Left colon (tissue), 2 donors: Measurements from ENCODE around the gene DSP. TPM values are rescaled to one million over a fixed set of nuclear protein-coding genes. Genes with fewer than 3 reads are reported as not detected.

Experiments used
- ATAC-seq: fragments of 200-7000 bp; cut with Tn5 transposase; one replicate; pipeline ENCODE4 v1.9.1; 2020; ENCODE audit warnings: mild to moderate bottlenecking, moderate library complexity
- DNase-seq, 2 donors: peaks; one replicate each; pipeline ENCODE4 v3.0.0-alpha.2; 2020
- intact Hi-C, 2 donors: fragments of 100-400 bp; cut with DNase I in 1 of 2; cut with micrococcal nuclease in 1 of 2; formaldehyde crosslinking; loops; one replicate each; pipeline versions ENCODE4 v1.11.2 to v1.14.0; 2022; cut with DNase I, micrococcal nuclease
- total RNA-seq, 2 donors: library from RNA; stranded (reverse); fragmentation: NEBNext Ultra II Directional; extraction: Animal tissue kit (Norgen Biotek cat#: 25700); gene quantifications; one replicate each; pipeline ENCODE4 v1.2.1, GENCODE V29; 2021
- donor health status: DM: no; HTN: no; CAD: no.
- donor health status: DM: yes; HTN: yes; CAD: no.

Gene DSP
- total RNA-seq, 2 donors from 2014 or later = 213 to 249 TPM

GRCh38 chr6:7554533-7555275 lies 13.2 kb downstream of the DSP start:
- ATAC-seq (no peak), DNase-seq (no peak)
- intact Hi-C loops = no loop called here

GRCh38 chr6:7555671-7556070 lies 14.2 kb downstream of the DSP start:
- ATAC-seq = no peak
- intact Hi-C loops = no loop called here
- no peak for DNase-seq

GRCh38 chr6:7556394-7557106 lies 15.1 kb downstream of the DSP start:
- DNase-seq (no peak), ATAC-seq (no peak)
- intact Hi-C loops = no loop called here

- no peak for DNase-seq
Measured at GRCh38 chr6:7557652-7558051, 16.2 kb downstream of the DSP start.

GRCh38 chr6:7558781-7559180 lies 17.3 kb downstream of the DSP start:
- DNase-seq (no peak), ATAC-seq (no peak)
- intact Hi-C loops = no loop called here

More at GRCh38 chr6:7557652-7558051, 16.2 kb downstream of the DSP start:
- no peak for ATAC-seq
- intact Hi-C loops = no loop called here

- ATAC-seq = no peak
- intact Hi-C loops = no loop called here
- DNase-seq = no peak
Measured at GRCh38 chr6:7559196-7559595, 17.7 kb downstream of the DSP start.

- ATAC-seq (no peak), DNase-seq (no peak)
- intact Hi-C loops = no loop called here
Measured at GRCh38 chr6:7559651-7560385, 18.3 kb downstream of the DSP start.

- ATAC-seq (peak; percentile 90), DNase-seq (peak; percentile 75 to 89)
- intact Hi-C loops = no loop called here
Measured at GRCh38 chr6:7561153-7561964, 19.9 kb downstream of the DSP start.

- ATAC-seq = no peak
- DNase-seq = no peak
- intact Hi-C loops = no loop called here
Measured at GRCh38 chr6:7562769-7563168, 21.3 kb downstream of the DSP start.

GRCh38 chr6:7566107-7566506 lies 24.6 kb downstream of the DSP start:
- intact Hi-C loops = no loop called here
- no peak for ATAC-seq

GRCh38 chr6:7566617-7567173 lies 25.2 kb downstream of the DSP start:
- peak; percentile 22 for ATAC-seq
- intact Hi-C loops = no loop called here
- DNase-seq = no peak

More at GRCh38 chr6:7566107-7566506, 24.6 kb downstream of the DSP start:
- DNase-seq = no peak

GRCh38 chr6:7568021-7568420 lies 26.6 kb downstream of the DSP start:
- ATAC-seq = no peak
- intact Hi-C loops = no loop called here
- no peak for DNase-seq

GRCh38 chr6:7569082-7569481 lies 27.6 kb downstream of the DSP start:
- ATAC-seq = no peak
- no peak for DNase-seq
- intact Hi-C loops = no loop called here

GRCh38 chr6:7572213-7572943 lies 30.9 kb downstream of the DSP start:
- no peak for ATAC-seq
- intact Hi-C loops = no loop called here
- DNase-seq = no peak

GRCh38 chr6:7574500-7574899 lies 33.0 kb downstream of the DSP start:
- intact Hi-C loops = no loop called here
- no peak for ATAC-seq

GRCh38 chr6:7578516-7578915 lies 37.0 kb downstream of the DSP start:
- ATAC-seq (no peak), DNase-seq (no peak)
- intact Hi-C loops = no loop called here

More at GRCh38 chr6:7574500-7574899, 33.0 kb downstream of the DSP start:
- no peak for DNase-seq

- no peak for ATAC-seq
- no peak for DNase-seq
- intact Hi-C loops = no loop called here
Measured at GRCh38 chr6:7578931-7579330, 37.5 kb downstream of the DSP start.

GRCh38 chr6:7579851-7580250 lies 38.4 kb downstream of the DSP start:
- intact Hi-C loops = no loop called here
- no peak for ATAC-seq

More at GRCh38 chr6:7579851-7580250, 38.4 kb downstream of the DSP start:
- no peak for DNase-seq
